ENCODE data around the gene POFUT1. TPM values are rescaled to one million over a fixed set of nuclear protein-coding genes. Genes with fewer than 3 reads are reported as not detected.

POFUT1 gene
- total RNA-seq, 1 experiment from 2014 or later = 51.3 TPM

GRCh38 chr20:32278199-32278643 lies 70.5 kb downstream of the POFUT1 start:
- Histone ChIP-seq H3F3A (ENCODE audit: insufficient read depth, low read depth) (peaks cover 8% of the 10 kb centered on the region; the same call in 1 of the 2 replicates), H3K9me3 (ENCODE audit: insufficient read depth, low read depth) (no peaks in the 10 kb centered on the region), H3K4me3 (peak overlapping the region; percentile 98), H3K27ac (no peak overlapping the region), H3K9me2 (ENCODE audit: insufficient read depth) (no peaks in the 10 kb centered on the region), H3K4me2 (peak overlapping the region; percentile 87), H3K36me3 (ENCODE audit: low read depth) (no peaks in the 10 kb centered on the region), H2AFZ (peak overlapping the region; percentile 99), H3K4me1 (replicated peaks; ENCODE audit: insufficient read depth) (peaks cover 7% of the 10 kb centered on the region; the same call in 1 of the 2 replicates), H3K27me3 (ENCODE audit: insufficient read depth, low read depth) (no peaks in the 10 kb centered on the region), H4K20me1 (ENCODE audit: insufficient read depth) (no peaks in the 10 kb centered on the region), H3K79me2 (ENCODE audit: low read depth) (peaks cover 24% of the 10 kb centered on the region)
- intact Hi-C loops (cut with micrococcal nuclease; ENCODE audit: unreplicated experiment) = loop anchor here (5.0 kb wide), 3 partner anchors 54 to 79 kb away; partner anchors contain the start of genes ASXL1, PLAGL2 and POFUT1
- no TSS peak for BruUV-seq (replicated peaks)
- CTCF ChIA-PET = no interaction called here
- POLR2A ChIA-PET (ENCODE audit: unreplicated experiment) = no interaction called here
- no peak for DNase-seq
- TF ChIP-seq EZH2 (IDR thresholded peaks at IDR 0.05; ENCODE audit: low read depth) (no peak), CTCF (conservative IDR thresholded peaks at IDR 0.05) (no peak)

GRCh38 chr20:32281711-32282110 lies 74.0 kb downstream of the POFUT1 start:
- Histone ChIP-seq H2AFZ (no peak overlapping the region), H3F3A (ENCODE audit: insufficient read depth, low read depth) (peaks cover 12% of the 10 kb centered on the region; the same call in 1 of the 2 replicates), H3K79me2 (ENCODE audit: low read depth) (peaks cover 27% of the 10 kb centered on the region), H3K4me2 (no peak overlapping the region), H3K9me2 (ENCODE audit: insufficient read depth) (no peaks in the 10 kb centered on the region), H4K20me1 (ENCODE audit: insufficient read depth) (no peaks in the 10 kb centered on the region; the same call in 1 of the 2 replicates), H3K9me3 (ENCODE audit: insufficient read depth, low read depth) (no peaks in the 10 kb centered on the region), H3K4me1 (replicated peaks; ENCODE audit: insufficient read depth) (peaks cover 7% of the 10 kb centered on the region; the same call in 1 of the 2 replicates), H3K36me3 (ENCODE audit: low read depth) (no peaks in the 10 kb centered on the region), H3K4me3 (no peak overlapping the region), H3K27ac (no peak overlapping the region), H3K27me3 (ENCODE audit: insufficient read depth, low read depth) (no peaks in the 10 kb centered on the region)
- intact Hi-C loops (cut with micrococcal nuclease; ENCODE audit: unreplicated experiment) = no loop called here
- CTCF ChIA-PET = no interaction called here
- BruUV-seq (replicated peaks) = no TSS peak
- POLR2A ChIA-PET (ENCODE audit: unreplicated experiment) = no interaction called here
- no peak for DNase-seq
- no peak for TF ChIP-seq CTCF (conservative IDR thresholded peaks at IDR 0.05)
- no peak for TF ChIP-seq EZH2 (IDR thresholded peaks at IDR 0.05; ENCODE audit: low read depth)

- Histone ChIP-seq H3K4me3 (no peak overlapping the region), H3K4me1 (replicated peaks; ENCODE audit: insufficient read depth) (peaks cover 7% of the 10 kb centered on the region; the same call in 1 of the 2 replicates), H3K4me2 (no peak overlapping the region), H3K9me3 (ENCODE audit: insufficient read depth, low read depth) (no peaks in the 10 kb centered on the region), H2AFZ (no peak overlapping the region), H4K20me1 (ENCODE audit: insufficient read depth) (no peaks in the 10 kb centered on the region; the same call in 1 of the 2 replicates), H3K9me2 (ENCODE audit: insufficient read depth) (no peaks in the 10 kb centered on the region), H3K36me3 (ENCODE audit: low read depth) (no peaks in the 10 kb centered on the region), H3K27me3 (ENCODE audit: insufficient read depth, low read depth) (no peaks in the 10 kb centered on the region), H3K27ac (no peak overlapping the region), H3K79me2 (ENCODE audit: low read depth) (peaks cover 33% of the 10 kb centered on the region), H3F3A (ENCODE audit: insufficient read depth, low read depth) (peaks cover 12% of the 10 kb centered on the region; the same call in 1 of the 2 replicates)
- ChIA-PET CTCF (no interaction called here), POLR2A (ENCODE audit: unreplicated experiment) (interaction anchor here (0.6 kb wide), 1 partner anchor 16 kb away, joined by 5 read pairs; no protein-coding TSS in a partner anchor)
- intact Hi-C loops (cut with micrococcal nuclease; ENCODE audit: unreplicated experiment) = no loop called here
- BruUV-seq (replicated peaks) = no TSS peak
- DNase-seq = no peak
- TF ChIP-seq CTCF (conservative IDR thresholded peaks at IDR 0.05) = no peak
- no peak for TF ChIP-seq EZH2 (IDR thresholded peaks at IDR 0.05; ENCODE audit: low read depth)
These were observed 74.8 kb downstream of the POFUT1 start for GRCh38 chr20:32282461-32282860.

Measured in PC-9 (cell line).